Activated naive CD8-positive, alpha-beta T cell treated with anti-CD3 and anti-CD28 coated beads for 36 hours (primary cell): ENCODE data around the gene MMP12. TPM values are rescaled to one million over a fixed set of nuclear protein-coding genes. Genes with fewer than 3 reads are reported as not detected.
"Not testable (repeated sequence)": the region's sequence is repeated elsewhere in the genome, so short reads cannot be mapped to it uniquely, and the experiment has no call there.

Source experiments
- DNase-seq: peaks from one replicate; pipeline ENCODE4 v3.0.0; 2021
- H3K27ac Mint-ChIP-seq: one replicate; pipeline ENCODE4 v1.8.0; 2022; ENCODE audit warnings: mild to moderate bottlenecking, moderate library complexity, mixed read lengths
- H3K27me3 Mint-ChIP-seq: one replicate; pipeline ENCODE4 v1.8.0; 2022; ENCODE audit warnings: mild to moderate bottlenecking, mixed read lengths
- H3K36me3 Mint-ChIP-seq: one replicate; pipeline ENCODE4 v1.8.0; 2021; ENCODE audit warnings: mild to moderate bottlenecking, mixed read lengths
- H3K4me1 Mint-ChIP-seq: one replicate; pipeline ENCODE4 v1.8.0; 2021; ENCODE audit warnings: mixed read lengths
- H3K4me3 Mint-ChIP-seq: one replicate; pipeline ENCODE4 v1.8.0; 2022; ENCODE audit warnings: mild to moderate bottlenecking, moderate library complexity, mixed read lengths
- H3K9me3 Mint-ChIP-seq: one replicate; pipeline ENCODE4 v1.8.0; 2022; ENCODE audit warnings: mixed read lengths
- total RNA-seq, 2 experiments: library from RNA; stranded (reverse); gene quantifications; one replicate each; pipeline ENCODE4 v1.2.3, GENCODE V29; 2021

Gene MMP12
- total RNA-seq, result not detected

- DNase-seq, result no peak
- H3K36me3 Mint-ChIP-seq, result no peaks in the 10 kb centered on the region
- no peaks in the 10 kb centered on the region for H3K9me3 Mint-ChIP-seq
- no peak within 1 kb of the TSS for H3K4me3 Mint-ChIP-seq
- H3K4me1 Mint-ChIP-seq, result no peaks in the 10 kb centered on the region
- H3K27me3 Mint-ChIP-seq, result peaks cover 8% of the 10 kb centered on the region
- H3K27ac Mint-ChIP-seq, result no peak within 1 kb of the TSS
Measured at GRCh38 chr11:102874852-102875251, at the start of gene MMP12. Gene MMP12, minus strand, starts transcription at chr11:102874982. Its CDS starts 45 bp downstream, at chr11:102874937.

GRCh38 chr11:102921587-102922220 is 46.9 kb upstream of the MMP12 start:
- H3K27ac Mint-ChIP-seq, result no peak overlapping the region

GRCh38 chr11:102920118-102920684 is 45.4 kb upstream of the MMP12 start:
- no peak overlapping the region for H3K27ac Mint-ChIP-seq
- no peaks in the 10 kb centered on the region for H3K36me3 Mint-ChIP-seq
- H3K4me1 Mint-ChIP-seq, result peaks cover 4% of the 10 kb centered on the region
- H3K9me3 Mint-ChIP-seq, result no peaks in the 10 kb centered on the region
- no peak for DNase-seq
- H3K27me3 Mint-ChIP-seq, result peaks cover 17% of the 10 kb centered on the region
- H3K4me3 Mint-ChIP-seq, result no peak overlapping the region

More at GRCh38 chr11:102921587-102922220, 46.9 kb upstream of the MMP12 start:
- no peak for DNase-seq
- Mint-ChIP-seq H3K36me3 (no peaks in the 10 kb centered on the region), H3K9me3 (no peaks in the 10 kb centered on the region), H3K27me3 (peaks cover 17% of the 10 kb centered on the region), H3K4me3 (no peak overlapping the region), H3K4me1 (peaks cover 4% of the 10 kb centered on the region)

GRCh38 chr11:102915044-102915375 is 40.2 kb upstream of the MMP12 start:
- Mint-ChIP-seq H3K27me3 (peaks cover 17% of the 10 kb centered on the region), H3K36me3 (no peaks in the 10 kb centered on the region), H3K4me3 (no peak overlapping the region), H3K9me3 (no peaks in the 10 kb centered on the region), H3K4me1 (peaks cover under 1% of the 10 kb centered on the region), H3K27ac (no peak overlapping the region)
- DNase-seq, result no peak

- Mint-ChIP-seq H3K36me3 (no peaks in the 10 kb centered on the region), H3K27me3 (peaks cover 16% of the 10 kb centered on the region), H3K4me1 (no peaks in the 10 kb centered on the region), H3K4me3 (no peak overlapping the region), H3K27ac (no peak overlapping the region), H3K9me3 (no peaks in the 10 kb centered on the region)
- no peak for DNase-seq
Measured at GRCh38 chr11:102914238-102915043, 39.7 kb upstream of the MMP12 start.

- no peak for DNase-seq
- peaks cover 11% of the 10 kb centered on the region for H3K27me3 Mint-ChIP-seq
- H3K36me3 Mint-ChIP-seq, result no peaks in the 10 kb centered on the region
- H3K4me1 Mint-ChIP-seq, result no peaks in the 10 kb centered on the region
- no peak overlapping the region for H3K27ac Mint-ChIP-seq
- no peak overlapping the region for H3K4me3 Mint-ChIP-seq
- H3K9me3 Mint-ChIP-seq, result no peaks in the 10 kb centered on the region
Measured at GRCh38 chr11:102912482-102912830, 37.7 kb upstream of the MMP12 start.

- H3K27ac Mint-ChIP-seq, result no peak overlapping the region
- H3K36me3 Mint-ChIP-seq, result no peaks in the 10 kb centered on the region
- H3K4me1 Mint-ChIP-seq, result no peaks in the 10 kb centered on the region
- no peak overlapping the region for H3K4me3 Mint-ChIP-seq
- DNase-seq, result no peak
- no peaks in the 10 kb centered on the region for H3K9me3 Mint-ChIP-seq
- H3K27me3 Mint-ChIP-seq, result peaks cover 11% of the 10 kb centered on the region
Measured at GRCh38 chr11:102911758-102912481, 37.1 kb upstream of the MMP12 start.

- not testable (repeated sequence) for H3K27ac Mint-ChIP-seq, DNase-seq, H3K9me3 Mint-ChIP-seq, H3K27me3 Mint-ChIP-seq, H3K36me3 Mint-ChIP-seq, H3K4me3 Mint-ChIP-seq, H3K4me1 Mint-ChIP-seq
Measured at GRCh38 chr11:102905848-102906247, 31.1 kb upstream of the MMP12 start.

GRCh38 chr11:102903895-102904294 is 29.1 kb upstream of the MMP12 start:
- DNase-seq, H3K27ac Mint-ChIP-seq, H3K4me1 Mint-ChIP-seq, H3K9me3 Mint-ChIP-seq, H3K27me3 Mint-ChIP-seq, H3K36me3 Mint-ChIP-seq, H3K4me3 Mint-ChIP-seq: not testable (repeated sequence)

GRCh38 chr11:102900346-102900745 is 25.6 kb upstream of the MMP12 start:
- Mint-ChIP-seq H3K27me3 (peaks cover 10% of the 10 kb centered on the region), H3K4me1 (no peaks in the 10 kb centered on the region), H3K9me3 (peaks cover 2% of the 10 kb centered on the region), H3K27ac (no peak overlapping the region), H3K4me3 (no peak overlapping the region), H3K36me3 (no peaks in the 10 kb centered on the region)
- no peak for DNase-seq

- Mint-ChIP-seq H3K9me3 (peaks cover 6% of the 10 kb centered on the region), H3K4me1 (no peaks in the 10 kb centered on the region), H3K36me3 (no peaks in the 10 kb centered on the region), H3K27me3 (peaks cover 9% of the 10 kb centered on the region), H3K27ac (no peak overlapping the region), H3K4me3 (no peak overlapping the region)
- no peak for DNase-seq
Measured at GRCh38 chr11:102891736-102892135, 17.0 kb upstream of the MMP12 start.

GRCh38 chr11:102886999-102887398 is 12.2 kb upstream of the MMP12 start:
- Mint-ChIP-seq H3K4me1 (no peaks in the 10 kb centered on the region), H3K36me3 (no peaks in the 10 kb centered on the region), H3K4me3 (no peak overlapping the region), H3K27ac (no peak overlapping the region), H3K27me3 (no peaks in the 10 kb centered on the region), H3K9me3 (no peaks in the 10 kb centered on the region)
- DNase-seq, result no peak

- Mint-ChIP-seq H3K9me3 (no peaks in the 10 kb centered on the region), H3K4me3 (no peak overlapping the region), H3K36me3 (no peaks in the 10 kb centered on the region), H3K4me1 (no peaks in the 10 kb centered on the region), H3K27ac (no peak overlapping the region), H3K27me3 (peaks cover 3% of the 10 kb centered on the region)
- DNase-seq, result no peak
Measured at GRCh38 chr11:102883141-102883540, 8.4 kb upstream of the MMP12 start.

- Mint-ChIP-seq H3K27me3 (peaks cover 3% of the 10 kb centered on the region), H3K27ac (no peak overlapping the region), H3K4me3 (no peak overlapping the region), H3K4me1 (no peaks in the 10 kb centered on the region), H3K9me3 (no peaks in the 10 kb centered on the region), H3K36me3 (no peaks in the 10 kb centered on the region)
- no peak for DNase-seq
Measured at GRCh38 chr11:102882389-102883024, 7.7 kb upstream of the MMP12 start.

GRCh38 chr11:102879801-102880200 is 5.0 kb upstream of the MMP12 start:
- H3K36me3 Mint-ChIP-seq, result no peaks in the 10 kb centered on the region
- H3K4me1 Mint-ChIP-seq, result no peaks in the 10 kb centered on the region
- no peaks in the 10 kb centered on the region for H3K9me3 Mint-ChIP-seq
- H3K27ac Mint-ChIP-seq, result no peak overlapping the region
- no peak overlapping the region for H3K4me3 Mint-ChIP-seq
- H3K27me3 Mint-ChIP-seq, result peaks cover 3% of the 10 kb centered on the region
- DNase-seq, result no peak
